CD4-positive, alpha-beta memory T cell (primary cell): ENCODE data around the gene DAO. TPM values are rescaled to one million over a fixed set of nuclear protein-coding genes. Genes with fewer than 3 reads are reported as not detected.
A peak's percentile ranks its signal among the peaks of the same experiment; 100 is the strongest.
"Not testable (repeated sequence)": the region's sequence is repeated elsewhere in the genome, so short reads cannot be mapped to it uniquely, and the experiment has no call there.

Experiments
- CTCF ChIA-PET: fragments of 350-600 bp; sonication (Branson Sonifier 250); formaldehyde crosslinking; loops from one replicate; lab custom pipeline; 2021; ENCODE audit warnings: inconsistent platforms; ENCODE audit not compliant: partially characterized antibody; lab: Charles Lee
- POLR2A ChIA-PET: fragments of 350-600 bp; sonication (Branson Sonifier 250); formaldehyde crosslinking; loops from one replicate; lab custom pipeline; 2021; ENCODE audit not compliant: partially characterized antibody; lab: Charles Lee
- DNase-seq, 5 donors: peaks; one replicate each; pipeline versions ENCODE4 v3.0.0 to v3.0.0-alpha.2; 2020 to 2022; ENCODE audit warnings: mixed read lengths in 1 of 5
- H3K27ac ChIP-seq: one replicate; pipeline ENCODE4 v1.7.0; 2013; ENCODE audit warnings: low read depth, low read length
- H3K27me3 ChIP-seq: 2 replicates; pipeline ENCODE4 v1.7.0; 2013; ENCODE audit warnings: mild to moderate bottlenecking, low read length, moderate library complexity; ENCODE audit not compliant: insufficient read depth
- H3K36me3 ChIP-seq: 2 replicates; pipeline ENCODE4 v1.7.0; 2013; ENCODE audit warnings: mild to moderate bottlenecking, low read length, moderate library complexity; ENCODE audit not compliant: insufficient read depth
- H3K4me1 ChIP-seq: 2 replicates; pipeline ENCODE4 v1.7.0; 2013; ENCODE audit warnings: mild to moderate bottlenecking, low read length, moderate library complexity; ENCODE audit not compliant: insufficient read depth
- H3K4me3 ChIP-seq, 2 donors: one replicate each; pipeline ENCODE4 v1.7.0; 2013; ENCODE audit warnings: low read length in 2 of 2, mild to moderate bottlenecking in 1 of 2
- H3K9me3 ChIP-seq, 2 donors: one replicate each; pipeline ENCODE4 v1.7.0; 2013; ENCODE audit warnings: low read length in 2 of 2, control low read depth in 1 of 2; ENCODE audit not compliant: control insufficient read depth in 1 of 2
- H3K27ac Mint-ChIP-seq, 7 donors: one replicate each; pipeline ENCODE4 v1.8.0; 2020 to 2021; ENCODE audit warnings: mixed read lengths in 7 of 7, mild to moderate bottlenecking in 6 of 7, inconsistent platforms in 3 of 7, moderate library complexity in 3 of 7
- H3K27me3 Mint-ChIP-seq, 2 donors: one replicate each; pipeline ENCODE4 v1.8.0; 2020 to 2021; ENCODE audit warnings: mixed read lengths in 2 of 2
- H3K36me3 Mint-ChIP-seq, 2 donors: one replicate each; pipeline ENCODE4 v1.8.0; 2020 to 2021; ENCODE audit warnings: mixed read lengths in 2 of 2, inconsistent platforms in 1 of 2, mild to moderate bottlenecking in 1 of 2
- H3K4me1 Mint-ChIP-seq, 4 donors: one replicate each; pipeline ENCODE4 v1.8.0; 2020 to 2021; ENCODE audit warnings: mixed read lengths in 4 of 4, mild to moderate bottlenecking in 1 of 4
- H3K4me3 Mint-ChIP-seq, 8 donors: one replicate each; pipeline ENCODE4 v1.8.0; 2020 to 2021; ENCODE audit warnings: mixed read lengths in 8 of 8, mild to moderate bottlenecking in 7 of 8, moderate library complexity in 6 of 8, inconsistent platforms in 3 of 8
- H3K9me3 Mint-ChIP-seq, 8 donors: one replicate each; pipeline ENCODE4 v1.8.0; 2020 to 2021; ENCODE audit warnings: mixed read lengths in 8 of 8, mild to moderate bottlenecking in 5 of 8, inconsistent platforms in 3 of 8, moderate library complexity in 1 of 8
- intact Hi-C: fragments of 100-400 bp; cut with micrococcal nuclease; formaldehyde crosslinking; loops from one replicate; pipeline ENCODE4 v1.15.1; 2023
- polyA plus RNA-seq, 2 donors: library from polyadenylated mRNA; unstranded; fragments of 300-500 nt; fragmentation: Illumina TruSeq; gene quantifications; one replicate each; pipeline ENCODE4 v1.2.3, GENCODE V29; 2021
- total RNA-seq, 2 experiments: library from RNA; stranded (reverse); gene quantifications; one replicate each; pipeline ENCODE4 v1.2.3, GENCODE V29; 2021

DAO gene
- total and polyA plus RNA-seq, 4 experiments from 2014 or later, result not detected

DNA sequence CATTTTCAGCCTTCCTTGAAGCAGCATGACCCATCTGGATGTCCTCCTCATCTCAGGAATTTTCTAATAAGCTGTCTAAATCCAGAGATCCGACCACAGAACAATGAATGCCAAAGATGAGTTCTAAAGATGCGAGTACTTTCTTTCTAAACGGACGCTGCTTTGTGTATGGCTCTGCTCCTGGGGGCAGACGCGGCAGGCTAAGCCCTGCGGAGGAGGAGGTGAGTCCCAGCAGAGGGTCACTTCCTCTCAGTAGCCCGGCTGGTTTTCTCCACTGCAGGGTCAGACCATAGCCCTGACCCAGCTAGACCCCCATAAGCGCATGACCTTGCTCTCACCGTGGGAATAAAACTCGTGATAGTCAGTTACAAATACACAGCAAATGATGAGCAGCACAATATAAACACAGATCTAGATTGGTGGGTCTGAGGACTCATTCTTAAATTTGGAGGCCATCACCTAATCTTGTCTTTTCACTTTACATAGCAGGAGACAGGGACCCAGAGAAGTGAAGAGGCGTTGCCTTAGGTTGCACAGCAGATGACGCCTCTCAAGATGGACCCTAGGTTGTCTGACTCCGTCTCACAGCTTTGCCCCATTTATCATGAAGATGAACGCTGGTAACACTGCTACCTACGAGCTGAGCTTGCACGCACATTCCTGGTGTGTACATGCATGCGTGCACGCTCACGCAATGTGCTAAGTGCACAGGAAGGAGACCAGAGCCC is 39.1 kb upstream of the DAO start:
- Histone ChIP-seq H3K9me3 (no peaks in the 10 kb centered on the region), H3K27ac (no peak overlapping the region), H3K27me3 (no peaks in the 10 kb centered on the region), H3K36me3 (no peaks in the 10 kb centered on the region), H3K4me3 (no peak overlapping the region), H3K4me1 (peaks cover 31% of the 10 kb centered on the region)
- H3K4me3 Mint-ChIP-seq, result no peak overlapping the region
- DNase-seq, result no peak
- peaks cover 22 to 49% (median 36%) of the 10 kb centered on the region in 4 donors for H3K4me1 Mint-ChIP-seq
- H3K36me3 Mint-ChIP-seq, result peaks cover 6 to 13% of the 10 kb centered on the region in 2 donors
- peak overlapping the region in 3 of 7 donors; percentile 9 to 24 (median 18) for H3K27ac Mint-ChIP-seq
- ChIA-PET CTCF (interaction anchor here (0.8 kb wide), 1 partner anchor 110 kb away, joined by 3 read pairs; no protein-coding TSS in a partner anchor), POLR2A (interaction anchor here (3.8 kb wide), 1 partner anchor 17 kb away, joined by 41 read pairs; the partner anchor contains the start of gene SSH1)
- H3K9me3 Mint-ChIP-seq, result no peaks in the 10 kb centered on the region
- intact Hi-C loops, result no loop called here
- H3K27me3 Mint-ChIP-seq, result no peaks in the 10 kb centered on the region

DNA sequence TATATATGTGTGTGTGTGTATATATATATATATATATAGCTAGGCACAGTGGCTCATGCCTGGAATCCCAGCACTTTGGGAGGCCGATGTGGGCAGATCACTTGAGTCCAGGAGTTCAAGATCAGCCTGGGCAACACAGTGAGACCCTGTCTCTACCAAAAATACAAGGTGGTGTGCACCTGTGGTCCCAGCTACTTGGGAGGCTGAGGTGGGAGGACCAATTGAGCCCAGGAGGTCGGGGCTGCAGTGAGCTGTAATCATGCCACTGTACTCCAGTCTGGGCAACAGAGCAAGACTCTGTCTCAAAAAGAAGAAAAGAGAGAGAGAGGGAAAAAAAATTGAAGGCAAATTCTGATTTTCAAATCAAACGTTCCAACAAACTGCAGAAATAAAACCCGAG is 38.1 kb upstream of the DAO start:
- H3K4me1 ChIP-seq, result peaks cover 31% of the 10 kb centered on the region
- H3K27me3 Mint-ChIP-seq, H3K4me3 ChIP-seq, POLR2A ChIA-PET, H3K9me3 Mint-ChIP-seq, intact Hi-C loops, H3K27me3 ChIP-seq, H3K9me3 ChIP-seq, H3K4me3 Mint-ChIP-seq, H3K36me3 ChIP-seq, DNase-seq, H3K27ac ChIP-seq: not testable (repeated sequence)
- Mint-ChIP-seq H3K4me1 (peaks cover 21 to 48% (median 33%) of the 10 kb centered on the region in 4 donors), H3K36me3 (peaks cover 11 to 21% of the 10 kb centered on the region in 2 donors), H3K27ac (peak overlapping the region in 3 of 7 donors; percentile 32 to 88 (median 37))
- CTCF ChIA-PET, result interaction anchor here (0.8 kb wide), 1 partner anchor 109 kb away, joined by 3 read pairs; no protein-coding TSS in a partner anchor

GRCh38 chr12:108842361-108842760 is 37.5 kb upstream of the DAO start:
- POLR2A ChIA-PET, result no interaction called here
- CTCF ChIA-PET, result no interaction called here

DNA sequence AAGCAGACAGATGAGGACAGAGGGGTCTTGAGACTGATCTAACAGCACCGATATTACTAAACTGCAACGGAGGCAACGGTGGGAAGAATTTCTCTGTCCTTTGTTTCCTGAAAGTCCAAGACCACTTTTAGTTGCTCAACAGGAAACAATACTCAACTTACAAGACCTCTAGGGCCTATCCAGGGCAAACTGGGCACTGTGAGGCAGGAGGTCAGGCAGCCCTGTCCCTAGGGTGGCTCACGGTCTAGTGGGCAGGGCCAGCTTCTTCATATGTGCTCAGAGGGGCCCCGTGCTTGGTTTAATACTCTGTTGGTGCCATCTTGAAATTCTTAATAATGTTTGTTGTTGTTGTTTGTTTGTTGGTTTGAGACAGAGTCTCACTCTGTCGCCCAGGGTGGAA is 36.7 kb upstream of the DAO start:
- Histone ChIP-seq H3K27ac (no peak overlapping the region), H3K4me1 (peaks cover 17% of the 10 kb centered on the region), H3K27me3 (no peaks in the 10 kb centered on the region), H3K9me3 (no peaks in the 10 kb centered on the region), H3K36me3 (peaks cover 5% of the 10 kb centered on the region), H3K4me3 (no peak overlapping the region)
- Mint-ChIP-seq H3K4me3 (peak overlapping the region in 1 of 8 donors; percentile 20), H3K27me3 (no peaks in the 10 kb centered on the region), H3K36me3 (peaks cover 15 to 29% of the 10 kb centered on the region in 2 donors), H3K4me1 (peaks cover 16 to 41% (median 26%) of the 10 kb centered on the region in 4 donors), H3K27ac (peak overlapping the region in 2 of 7 donors; percentile 6), H3K9me3 (no peaks in the 10 kb centered on the region)
- intact Hi-C loops, result no loop called here
- POLR2A ChIA-PET, result no interaction called here
- DNase-seq, result no peak
- CTCF ChIA-PET, result no interaction called here

More at GRCh38 chr12:108842361-108842760, 37.5 kb upstream of the DAO start:
- Histone ChIP-seq H3K36me3 (no peaks in the 10 kb centered on the region), H3K4me1 (peaks cover 25% of the 10 kb centered on the region), H3K27me3 (no peaks in the 10 kb centered on the region), H3K9me3 (no peaks in the 10 kb centered on the region), H3K27ac (no peak overlapping the region), H3K4me3 (no peak overlapping the region)
- intact Hi-C loops, result no loop called here
- Mint-ChIP-seq H3K4me3 (no peak overlapping the region), H3K4me1 (peaks cover 18 to 44% (median 29%) of the 10 kb centered on the region in 4 donors), H3K27me3 (no peaks in the 10 kb centered on the region), H3K27ac (peak overlapping the region in 1 of 7 donors; percentile 88), H3K36me3 (peaks cover 11 to 24% of the 10 kb centered on the region in 2 donors), H3K9me3 (no peaks in the 10 kb centered on the region)
- no peak for DNase-seq

- no peak overlapping the region for H3K4me3 ChIP-seq
- intact Hi-C loops, result no loop called here
- peaks cover 18 to 34% of the 10 kb centered on the region in 2 donors for H3K36me3 Mint-ChIP-seq
- peaks cover 4 to 21% (median 11%) of the 10 kb centered on the region in 4 donors for H3K4me1 Mint-ChIP-seq
- DNase-seq, result no peak
- H3K4me1 ChIP-seq, result no peaks in the 10 kb centered on the region
- H3K36me3 ChIP-seq, result peaks cover 13% of the 10 kb centered on the region
- H3K27me3 ChIP-seq, result no peaks in the 10 kb centered on the region
- no peak overlapping the region for H3K4me3 Mint-ChIP-seq
- no peaks in the 10 kb centered on the region for H3K9me3 ChIP-seq
- H3K9me3 Mint-ChIP-seq, result no peaks in the 10 kb centered on the region
- ChIA-PET CTCF (interaction anchor here (0.6 to 0.8 kb wide), 2 partner anchors 133 to 228 kb away, joined by 3 read pairs; no protein-coding TSS in a partner anchor), POLR2A (no interaction called here)
- no peak overlapping the region for H3K27ac Mint-ChIP-seq
- H3K27me3 Mint-ChIP-seq, result no peaks in the 10 kb centered on the region
- H3K27ac ChIP-seq, result no peak overlapping the region
Measured at GRCh38 chr12:108845696-108846095, 34.2 kb upstream of the DAO start.

- Mint-ChIP-seq H3K27me3 (no peaks in the 10 kb centered on the region), H3K9me3 (no peaks in the 10 kb centered on the region), H3K4me3 (no peak overlapping the region), H3K27ac (peak overlapping the region in 1 of 7 donors; percentile 59), H3K36me3 (peaks cover 18 to 37% of the 10 kb centered on the region in 2 donors), H3K4me1 (peaks cover 4 to 16% (median 8%) of the 10 kb centered on the region in 4 donors)
- CTCF ChIA-PET, result interaction anchor here (0.8 kb wide), 1 partner anchor 228 kb away, joined by 3 read pairs; no protein-coding TSS in a partner anchor
- Histone ChIP-seq H3K36me3 (peaks cover 13% of the 10 kb centered on the region), H3K4me3 (no peak overlapping the region), H3K9me3 (no peaks in the 10 kb centered on the region), H3K27ac (no peak overlapping the region), H3K4me1 (no peaks in the 10 kb centered on the region), H3K27me3 (no peaks in the 10 kb centered on the region)
- intact Hi-C loops, result no loop called here
- POLR2A ChIA-PET, result no interaction called here
- DNase-seq, result no peak
Measured at GRCh38 chr12:108846290-108846701, 33.6 kb upstream of the DAO start.

GRCh38 chr12:108847705-108848104 is 32.2 kb upstream of the DAO start:
- POLR2A ChIA-PET, result interaction anchor here (0.8 to 1.3 kb wide), 2 partner anchors 9 to 10 kb away, joined by 3 to 5 read pairs; partner anchors contain the start of gene SSH1
- peaks cover 16 to 43% of the 10 kb centered on the region in 2 donors for H3K36me3 Mint-ChIP-seq

More at GRCh38 chr12:108847705-108848104, 32.2 kb upstream of the DAO start:
- Histone ChIP-seq H3K27me3 (no peaks in the 10 kb centered on the region), H3K9me3 (no peaks in the 10 kb centered on the region), H3K4me3 (no peak overlapping the region), H3K4me1 (no peaks in the 10 kb centered on the region), H3K36me3 (peaks cover 13% of the 10 kb centered on the region), H3K27ac (no peak overlapping the region)
- no peaks in the 10 kb centered on the region for H3K27me3 Mint-ChIP-seq
- no peaks in the 10 kb centered on the region for H3K9me3 Mint-ChIP-seq
- H3K4me3 Mint-ChIP-seq, result no peak overlapping the region
- no peak for DNase-seq
- intact Hi-C loops, result no loop called here
- CTCF ChIA-PET, result no interaction called here
- peak overlapping the region in 3 of 7 donors; percentile 18 to 43 (median 19) for H3K27ac Mint-ChIP-seq
- peaks cover 4 to 16% (median 8%) of the 10 kb centered on the region in 4 donors for H3K4me1 Mint-ChIP-seq
